Measurements from ENCODE around the gene ZNF207. TPM values are rescaled to one million over a fixed set of nuclear protein-coding genes. Genes with fewer than 3 reads are reported as not detected.
A peak's percentile ranks its signal among the peaks of the same experiment; 100 is the strongest.
"Not testable (repeated sequence)": the region's sequence is repeated elsewhere in the genome, so short reads cannot be mapped to it uniquely, and the experiment has no call there.

The ZNF207 gene
- total RNA-seq, 1 donor from 2014 or later, result 54.5 TPM

DNA sequence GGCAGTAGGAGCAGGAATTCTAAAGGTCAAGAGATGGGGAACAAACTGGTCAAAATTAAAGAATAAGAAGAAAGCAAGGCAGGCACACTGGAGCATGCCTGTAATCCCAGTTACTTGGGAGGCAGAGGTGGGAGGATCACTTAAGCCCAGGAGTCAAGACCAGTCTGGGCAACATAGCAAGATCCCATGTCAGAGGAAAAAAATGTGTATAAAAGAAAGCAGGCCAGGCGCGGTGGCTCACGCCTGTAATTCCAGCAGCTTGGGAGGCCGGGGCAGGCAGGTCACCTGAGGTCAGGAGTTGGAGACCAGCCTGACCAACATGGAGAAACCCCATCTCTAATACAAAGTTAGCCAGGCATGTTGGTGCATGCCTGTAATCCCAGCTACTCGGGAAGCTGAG is 43.9 kb downstream of the ZNF207 start:
- Histone ChIP-seq H3K36me3 (no peaks in the 10 kb centered on the region), H3K9me3 (replicated peaks) (no peaks in the 10 kb centered on the region), H3K27ac (replicated peaks) (no peak overlapping the region), H3K4me3 (no peak overlapping the region), H3K4me1 (peaks cover 6% of the 10 kb centered on the region), H3K27me3 (ENCODE audit: low read depth) (no peaks in the 10 kb centered on the region)
- no peak for DNase-seq
- intact Hi-C loops (cut with micrococcal nuclease), result no loop called here
- TF ChIP-seq, protein P1, sequence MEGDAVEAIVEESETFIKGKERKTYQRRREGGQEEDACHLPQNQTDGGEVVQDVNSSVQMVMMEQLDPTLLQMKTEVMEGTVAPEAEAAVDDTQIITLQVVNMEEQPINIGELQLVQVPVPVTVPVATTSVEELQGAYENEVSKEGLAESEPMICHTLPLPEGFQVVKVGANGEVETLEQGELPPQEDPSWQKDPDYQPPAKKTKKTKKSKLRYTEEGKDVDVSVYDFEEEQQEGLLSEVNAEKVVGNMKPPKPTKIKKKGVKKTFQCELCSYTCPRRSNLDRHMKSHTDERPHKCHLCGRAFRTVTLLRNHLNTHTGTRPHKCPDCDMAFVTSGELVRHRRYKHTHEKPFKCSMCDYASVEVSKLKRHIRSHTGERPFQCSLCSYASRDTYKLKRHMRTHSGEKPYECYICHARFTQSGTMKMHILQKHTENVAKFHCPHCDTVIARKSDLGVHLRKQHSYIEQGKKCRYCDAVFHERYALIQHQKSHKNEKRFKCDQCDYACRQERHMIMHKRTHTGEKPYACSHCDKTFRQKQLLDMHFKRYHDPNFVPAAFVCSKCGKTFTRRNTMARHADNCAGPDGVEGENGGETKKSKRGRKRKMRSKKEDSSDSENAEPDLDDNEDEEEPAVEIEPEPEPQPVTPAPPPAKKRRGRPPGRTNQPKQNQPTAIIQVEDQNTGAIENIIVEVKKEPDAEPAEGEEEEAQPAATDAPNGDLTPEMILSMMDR (IDR thresholded peaks at IDR 0.05; ENCODE audit: borderline replicate concordance), result no peak

DNA sequence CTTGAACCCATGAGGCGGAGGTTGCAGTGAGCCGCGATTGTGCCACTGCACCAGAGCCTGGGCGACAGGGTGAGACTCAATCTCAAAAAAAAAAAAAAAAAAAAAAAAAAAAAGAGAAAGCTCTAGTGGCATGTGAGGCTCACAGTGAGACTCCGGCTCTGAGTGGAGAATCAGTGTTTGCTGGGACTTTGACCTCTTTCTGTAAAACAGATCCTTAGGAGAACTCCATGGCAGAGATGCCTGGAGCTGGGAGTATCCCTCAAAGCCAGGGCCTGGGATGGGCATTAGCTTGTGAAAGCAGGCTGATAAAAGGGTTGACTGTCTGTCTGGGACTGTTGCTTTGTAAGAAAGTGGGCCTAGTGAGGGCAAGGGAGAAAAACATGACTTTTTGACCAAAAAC is 46.4 kb downstream of the ZNF207 start:
- intact Hi-C loops (cut with micrococcal nuclease), result no loop called here
- TF ChIP-seq, protein P1 (IDR thresholded peaks at IDR 0.05; ENCODE audit: borderline replicate concordance), result no peak
- DNase-seq, result no peak
- no peaks in the 10 kb centered on the region for H3K27me3 ChIP-seq (ENCODE audit: low read depth)
- H3K27ac ChIP-seq (replicated peaks), result no peak overlapping the region
- no peak overlapping the region for H3K4me3 ChIP-seq
- H3K4me1 ChIP-seq, result peaks cover 14% of the 10 kb centered on the region
- H3K9me3 ChIP-seq (replicated peaks), result no peaks in the 10 kb centered on the region
- no peaks in the 10 kb centered on the region for H3K36me3 ChIP-seq

DNA sequence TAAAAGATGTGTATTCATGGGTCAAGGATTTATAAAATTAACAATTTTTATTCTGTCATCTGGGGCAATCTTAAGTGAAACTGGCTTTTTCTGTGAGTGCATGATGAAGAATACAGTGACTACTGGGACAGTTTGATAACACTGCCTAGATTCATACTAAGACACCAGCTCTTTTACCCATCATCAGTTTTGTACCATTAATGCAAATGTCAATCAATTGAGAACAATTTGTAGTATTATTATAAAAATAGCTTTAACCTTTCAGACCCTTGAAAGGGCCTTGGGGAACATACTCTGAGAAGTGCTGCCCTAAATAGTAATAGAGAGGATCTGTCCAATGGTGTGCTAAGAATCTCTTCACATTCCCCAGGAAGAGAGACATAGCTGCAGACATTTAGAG is 49.0 kb downstream of the ZNF207 start:
- H3K27me3 ChIP-seq (ENCODE audit: low read depth), result no peaks in the 10 kb centered on the region
- H3K36me3 ChIP-seq, result no peaks in the 10 kb centered on the region
- peak overlapping the region; percentile 18 for H3K27ac ChIP-seq (replicated peaks)
- TF ChIP-seq, protein P1 (IDR thresholded peaks at IDR 0.05; ENCODE audit: borderline replicate concordance), result no peak
- H3K4me3 ChIP-seq, result no peak overlapping the region
- H3K9me3 ChIP-seq (replicated peaks), result no peaks in the 10 kb centered on the region
- DNase-seq, result no peak
- peaks cover 14% of the 10 kb centered on the region for H3K4me1 ChIP-seq
- intact Hi-C loops (cut with micrococcal nuclease), result no loop called here

DNA sequence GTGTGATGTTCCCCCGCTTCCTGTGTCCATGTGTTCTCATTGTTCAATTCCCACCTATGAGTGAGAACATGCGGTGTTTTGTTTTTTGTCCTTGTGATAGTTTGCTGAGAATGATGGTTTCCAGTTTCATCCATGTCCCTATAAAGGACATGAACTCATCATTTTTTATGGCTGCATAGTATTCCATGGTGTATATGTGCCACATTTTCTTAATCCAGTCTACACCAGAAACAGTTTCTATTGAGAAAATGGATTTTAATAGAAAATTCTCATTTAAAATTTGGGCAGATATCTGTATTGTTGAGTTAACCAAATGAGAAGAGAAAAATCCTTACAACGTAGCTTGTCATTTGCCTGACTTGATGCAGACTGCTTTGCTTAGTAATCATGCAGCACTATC is 60.1 kb downstream of the ZNF207 start:
- DNase-seq; H3K27ac ChIP-seq (replicated peaks); intact Hi-C loops (cut with micrococcal nuclease); H3K4me3 ChIP-seq; H3K9me3 ChIP-seq (replicated peaks); H3K27me3 ChIP-seq (ENCODE audit: low read depth); H3K4me1 ChIP-seq: not testable (repeated sequence)
- H3K36me3 ChIP-seq, result peaks cover 29% of the 10 kb centered on the region

DNA sequence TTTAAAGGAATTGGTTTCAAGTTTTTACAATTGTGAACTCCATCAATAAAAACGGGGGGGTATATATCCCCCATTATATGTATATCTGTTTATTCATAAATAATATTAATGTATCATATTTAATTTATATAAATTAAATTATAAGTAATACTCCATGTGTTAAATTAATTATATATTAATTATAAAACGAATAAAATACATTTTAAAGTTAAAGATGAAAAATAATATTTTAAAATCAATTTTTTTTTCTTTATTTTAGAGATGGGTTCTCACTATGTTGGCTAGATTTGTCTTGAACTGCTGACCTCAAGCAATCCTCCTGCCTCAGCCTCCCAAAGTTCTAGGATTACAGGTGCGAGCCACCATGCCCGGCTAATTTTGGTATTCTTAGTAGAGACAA is 76.9 kb downstream of the ZNF207 start:
- H3K27ac ChIP-seq (replicated peaks), result no peak overlapping the region
- H3K27me3 ChIP-seq (ENCODE audit: low read depth), result no peaks in the 10 kb centered on the region
- H3K4me3 ChIP-seq, result no peak overlapping the region
- H3K9me3 ChIP-seq (replicated peaks), result peaks cover 10% of the 10 kb centered on the region
- DNase-seq, result no peak
- TF ChIP-seq, protein P1 (IDR thresholded peaks at IDR 0.05; ENCODE audit: borderline replicate concordance), result no peak
- H3K36me3 ChIP-seq, result peaks cover 10% of the 10 kb centered on the region
- intact Hi-C loops (cut with micrococcal nuclease), result no loop called here
- no peaks in the 10 kb centered on the region for H3K4me1 ChIP-seq

DNA sequence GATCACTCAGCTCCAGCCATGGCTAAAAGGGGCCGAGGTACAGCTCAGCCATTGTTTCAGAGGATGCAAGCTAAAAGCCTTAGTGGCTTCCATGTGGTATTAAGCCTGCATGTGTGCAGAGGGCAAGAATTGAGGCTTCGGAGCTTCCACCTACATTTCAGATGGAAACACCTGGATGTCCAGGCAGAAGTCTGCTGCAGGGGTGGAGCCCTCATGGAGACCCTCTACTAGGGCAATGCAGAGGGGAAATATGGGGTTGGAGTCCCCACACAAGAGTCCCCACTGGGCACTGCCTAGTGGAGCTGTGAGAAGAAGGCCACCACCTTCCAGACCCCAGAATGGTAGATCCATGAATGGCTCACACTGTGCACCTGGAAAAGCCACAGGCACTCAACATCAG is 79.6 kb downstream of the ZNF207 start:
- H3K27ac ChIP-seq (replicated peaks), result no peak overlapping the region
- TF ChIP-seq, protein P1 (IDR thresholded peaks at IDR 0.05; ENCODE audit: borderline replicate concordance), result no peak

More for the DNA sequence above, 79.6 kb downstream of the ZNF207 start:
- Histone ChIP-seq H3K4me1 (no peaks in the 10 kb centered on the region), H3K4me3 (no peak overlapping the region), H3K9me3 (replicated peaks) (peaks cover 10% of the 10 kb centered on the region), H3K27me3 (ENCODE audit: low read depth) (no peaks in the 10 kb centered on the region), H3K36me3 (peaks cover 10% of the 10 kb centered on the region)
- DNase-seq, result no peak
- intact Hi-C loops (cut with micrococcal nuclease), result no loop called here

Small RNA genes lying within 50 kb of the gene (microRNA-seq; reads per million reads assigned to microRNA genes)
- gene MIR632, result not detected

Other genes with a start within 250 kb of the ZNF207 start
- 56.9 TPM for gene RHOT1, start 207.7 kb upstream of the ZNF207 start, total RNA-seq
- gene RHBDL3, start 84.3 kb upstream of the ZNF207 start, total RNA-seq, result 4.7 TPM
- 22.5 TPM for gene C17orf75, start 8.0 kb upstream of the ZNF207 start, total RNA-seq
- 63.7 TPM for gene PSMD11, start 94.4 kb downstream of the ZNF207 start, total RNA-seq
- gene CDK5R1, start 136.8 kb downstream of the ZNF207 start, total RNA-seq, result 1.5 TPM